GM12873 (cell line): ENCODE results near the gene SMAD9.

ENCODE experiments used
- CTCF ChIP-seq: IDR thresholded peaks from 2 replicates; pipeline ENCODE4 v1.5.1; 2012; ENCODE audit warnings: low read depth, mild to moderate bottlenecking, moderate library complexity, low read length, control low read depth; ENCODE audit not compliant: insufficient read depth; ENCODE audit errors: missing control alignments

The SMAD9 gene

GRCh38 chr13:36919833-36920615, at the start of gene SMAD9:
Gene SMAD9 (minus strand): TSS chr13:36920238. CDS start chr13:36879689, 40,549 bp downstream.
- TF ChIP-seq CTCF = no peak

GRCh38 chr13:36966404-36966803, 46.4 kb upstream of the SMAD9 start:
- TF ChIP-seq CTCF = no peak

- TF ChIP-seq CTCF = no peak
These were observed 45.7 kb upstream of the SMAD9 start for GRCh38 chr13:36965767-36966166.

- TF ChIP-seq CTCF = no peak
These were observed 39.5 kb upstream of the SMAD9 start for GRCh38 chr13:36959456-36960116.

GRCh38 chr13:36954542-36954941, 34.5 kb upstream of the SMAD9 start:
- no peak for TF ChIP-seq CTCF

GRCh38 chr13:36950920-36951319, 30.9 kb upstream of the SMAD9 start:
- no peak for TF ChIP-seq CTCF

GRCh38 chr13:36950330-36950729, 30.3 kb upstream of the SMAD9 start:
- TF ChIP-seq CTCF = no peak
